Panc1 (cell line): ENCODE measurements around the gene PLEKHA7. TPM values are rescaled to one million over a fixed set of nuclear protein-coding genes. Genes with fewer than 3 reads are reported as not detected.

Experiments
- ATAC-seq: fragments of 200-7000 bp; cut with Tn5 transposase; 2 replicates; pipeline ENCODE4 v1.9.1; 2020; ENCODE audit warnings: mild to moderate bottlenecking, moderate library complexity
- BruUV-seq: library from RNA; stranded (reverse); fragments of 400-500 nt; replicated peaks from 2 replicates; lab custom pipeline; 2021; lab: Mats Ljungman, UMichigan
- CTCF ChIA-PET: fragments of 300-600 bp; sonication (Branson Sonifier 250); formaldehyde crosslinking; loops from one replicate; lab custom pipeline; 2022; ENCODE audit warnings: antibody characterized with exemption; lab: Charles Lee
- POLR2A ChIA-PET: fragments of 300-600 bp; sonication (Branson Sonifier 250); formaldehyde crosslinking; loops from one replicate; lab custom pipeline; 2022; ENCODE audit warnings: antibody characterized with exemption; lab: Charles Lee
- DNase-seq: peaks from one replicate; pipeline ENCODE4 v3.0.0-alpha.2; 2010; ENCODE audit warnings: low read depth, low spot score
- H3K27ac ChIP-seq: 2 replicates; pipeline ENCODE4 v1.5.1; 2011; ENCODE audit warnings: mild to moderate bottlenecking, low read length, inconsistent platforms
- H3K27me3 ChIP-seq: fragments of 200-500 bp; sonication (Bioruptor generic); 2 replicates; pipeline ENCODE4 v1.6.0; 2014; ENCODE audit warnings: low read length, inconsistent platforms; ENCODE audit not compliant: control insufficient read depth, insufficient read depth
- H3K36me3 ChIP-seq: fragments of 200-500 bp; sonication (Bioruptor generic); 2 replicates; pipeline ENCODE4 v1.5.1; 2014; ENCODE audit warnings: inconsistent platforms, mild to moderate bottlenecking, low read length, moderate library complexity; ENCODE audit not compliant: control insufficient read depth, insufficient read depth
- H3K4me1 ChIP-seq: 2 replicates; pipeline ENCODE4 v1.5.1; 2011; ENCODE audit warnings: inconsistent platforms, mild to moderate bottlenecking, low read length, moderate library complexity; ENCODE audit not compliant: control insufficient read depth, insufficient read depth
- H3K4me3 ChIP-seq, 2 experiments: 2 replicates each; pipeline ENCODE4 v1.5.1; 2011 to 2012; ENCODE audit warnings: low read depth in 2 of 2, low read length in 2 of 2, mild to moderate bottlenecking in 2 of 2, inconsistent platforms in 1 of 2, moderate library complexity in 1 of 2
- H3K9me3 ChIP-seq: fragments of 200-500 bp; sonication (Bioruptor generic); 2 replicates; pipeline ENCODE4 v1.5.1; 2014; ENCODE audit warnings: low read depth, mild to moderate bottlenecking, inconsistent platforms, low read length, moderate library complexity; ENCODE audit not compliant: control insufficient read depth, insufficient read depth
- POLR2AphosphoS5 ChIP-seq: IDR thresholded peaks from 2 replicates; pipeline ENCODE4 v1.6.1; 2012; ENCODE audit warnings: mild to moderate bottlenecking, low read depth, low read length, moderate library complexity
- SIN3A ChIP-seq: IDR thresholded peaks from 2 replicates; pipeline ENCODE4 v1.6.1; 2012; ENCODE audit warnings: low read depth, mild to moderate bottlenecking, low read length, moderate library complexity, borderline replicate concordance; ENCODE audit not compliant: insufficient read depth
- TCF7L2 ChIP-seq: IDR thresholded peaks from 2 replicates; pipeline ENCODE4 v1.6.1; 2011; ENCODE audit warnings: mild to moderate bottlenecking, low read depth, low read length, inconsistent platforms
- in situ Hi-C: cut with HindIII; loops from 2 replicates; pipeline ENCODE4 v1.10.0; 2016; ENCODE audit warnings: low sequenced_read_pairs, low pct_unique_long_range_greater_than_20kb
- intact Hi-C: fragments of 100-400 bp; cut with micrococcal nuclease; formaldehyde crosslinking; loops from one replicate; pipeline ENCODE4 v1.10.0; 2022; ENCODE audit not compliant: unreplicated experiment
- total RNA-seq: library from RNA; stranded (reverse); gene quantifications from one replicate; pipeline ENCODE4 v1.2.1, GENCODE V29; 2021; ENCODE audit not compliant: unreplicated experiment
- TF ChIP-seq, protein P1 (sequence below), 2 experiments: IDR thresholded peaks; 2 replicates each; pipeline ENCODE4 v1.6.1; 2011 to 2012; ENCODE audit warnings: low read depth in 2 of 2, control low read depth in 1 of 2, low read length in 1 of 2, mild to moderate bottlenecking in 1 of 2, moderate library complexity in 1 of 2; ENCODE audit not compliant: insufficient read depth in 1 of 2
- TF ChIP-seq, protein P2 (sequence below): fragments of 450-650 bp; IDR thresholded peaks from 2 replicates; pipeline ENCODE4 v1.5.1; 2017; ENCODE audit warnings: mild to moderate bottlenecking

The PLEKHA7 gene
- total RNA-seq, 1 experiment from 2014 or later = 11.6 TPM

DNA sequence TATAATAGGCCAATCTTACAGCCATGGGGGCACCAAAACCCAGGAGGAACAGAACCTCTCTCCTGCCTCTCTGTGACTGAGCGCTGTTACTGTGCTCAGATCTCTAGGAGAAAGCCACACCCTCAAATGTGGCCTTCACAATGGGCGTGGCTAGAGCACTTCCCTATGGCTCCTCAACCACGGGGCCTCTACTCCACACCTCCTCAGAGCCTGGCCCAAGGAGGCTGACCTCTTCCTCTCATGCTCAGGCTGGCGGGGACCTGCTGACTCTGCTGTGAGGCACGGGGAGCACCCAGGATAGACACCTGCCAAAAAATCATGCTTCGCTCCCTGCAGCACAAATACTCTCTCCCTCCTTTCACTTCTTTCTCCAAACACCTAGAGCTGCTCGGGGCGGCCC lies 234.8 kb downstream of the PLEKHA7 start:
- ChIA-PET CTCF (no interaction called here), POLR2A (no interaction called here)
- ATAC-seq (no peak), DNase-seq (no peak)
- Histone ChIP-seq H3K36me3 (no peaks in the 10 kb centered on the region), H3K27ac (no peak overlapping the region), H3K27me3 (no peaks in the 10 kb centered on the region), H3K4me1 (no peaks in the 10 kb centered on the region), H3K9me3 (no peaks in the 10 kb centered on the region), H3K4me3 (no peak overlapping the region)
- no TSS peak for BruUV-seq
- intact Hi-C loops (no loop called here), in situ Hi-C loops (no loop called here)
- no peak for TF ChIP-seq SIN3A
- TF ChIP-seq, protein P1, sequence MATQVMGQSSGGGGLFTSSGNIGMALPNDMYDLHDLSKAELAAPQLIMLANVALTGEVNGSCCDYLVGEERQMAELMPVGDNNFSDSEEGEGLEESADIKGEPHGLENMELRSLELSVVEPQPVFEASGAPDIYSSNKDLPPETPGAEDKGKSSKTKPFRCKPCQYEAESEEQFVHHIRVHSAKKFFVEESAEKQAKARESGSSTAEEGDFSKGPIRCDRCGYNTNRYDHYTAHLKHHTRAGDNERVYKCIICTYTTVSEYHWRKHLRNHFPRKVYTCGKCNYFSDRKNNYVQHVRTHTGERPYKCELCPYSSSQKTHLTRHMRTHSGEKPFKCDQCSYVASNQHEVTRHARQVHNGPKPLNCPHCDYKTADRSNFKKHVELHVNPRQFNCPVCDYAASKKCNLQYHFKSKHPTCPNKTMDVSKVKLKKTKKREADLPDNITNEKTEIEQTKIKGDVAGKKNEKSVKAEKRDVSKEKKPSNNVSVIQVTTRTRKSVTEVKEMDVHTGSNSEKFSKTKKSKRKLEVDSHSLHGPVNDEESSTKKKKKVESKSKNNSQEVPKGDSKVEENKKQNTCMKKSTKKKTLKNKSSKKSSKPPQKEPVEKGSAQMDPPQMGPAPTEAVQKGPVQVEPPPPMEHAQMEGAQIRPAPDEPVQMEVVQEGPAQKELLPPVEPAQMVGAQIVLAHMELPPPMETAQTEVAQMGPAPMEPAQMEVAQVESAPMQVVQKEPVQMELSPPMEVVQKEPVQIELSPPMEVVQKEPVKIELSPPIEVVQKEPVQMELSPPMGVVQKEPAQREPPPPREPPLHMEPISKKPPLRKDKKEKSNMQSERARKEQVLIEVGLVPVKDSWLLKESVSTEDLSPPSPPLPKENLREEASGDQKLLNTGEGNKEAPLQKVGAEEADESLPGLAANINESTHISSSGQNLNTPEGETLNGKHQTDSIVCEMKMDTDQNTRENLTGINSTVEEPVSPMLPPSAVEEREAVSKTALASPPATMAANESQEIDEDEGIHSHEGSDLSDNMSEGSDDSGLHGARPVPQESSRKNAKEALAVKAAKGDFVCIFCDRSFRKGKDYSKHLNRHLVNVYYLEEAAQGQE (IDR thresholded peaks at IDR 0.05; ENCODE audit: insufficient read depth in 1 of 2, low read depth in 2 of 2, low read length in 1 of 2) = no peak
- TF ChIP-seq, protein P2, sequence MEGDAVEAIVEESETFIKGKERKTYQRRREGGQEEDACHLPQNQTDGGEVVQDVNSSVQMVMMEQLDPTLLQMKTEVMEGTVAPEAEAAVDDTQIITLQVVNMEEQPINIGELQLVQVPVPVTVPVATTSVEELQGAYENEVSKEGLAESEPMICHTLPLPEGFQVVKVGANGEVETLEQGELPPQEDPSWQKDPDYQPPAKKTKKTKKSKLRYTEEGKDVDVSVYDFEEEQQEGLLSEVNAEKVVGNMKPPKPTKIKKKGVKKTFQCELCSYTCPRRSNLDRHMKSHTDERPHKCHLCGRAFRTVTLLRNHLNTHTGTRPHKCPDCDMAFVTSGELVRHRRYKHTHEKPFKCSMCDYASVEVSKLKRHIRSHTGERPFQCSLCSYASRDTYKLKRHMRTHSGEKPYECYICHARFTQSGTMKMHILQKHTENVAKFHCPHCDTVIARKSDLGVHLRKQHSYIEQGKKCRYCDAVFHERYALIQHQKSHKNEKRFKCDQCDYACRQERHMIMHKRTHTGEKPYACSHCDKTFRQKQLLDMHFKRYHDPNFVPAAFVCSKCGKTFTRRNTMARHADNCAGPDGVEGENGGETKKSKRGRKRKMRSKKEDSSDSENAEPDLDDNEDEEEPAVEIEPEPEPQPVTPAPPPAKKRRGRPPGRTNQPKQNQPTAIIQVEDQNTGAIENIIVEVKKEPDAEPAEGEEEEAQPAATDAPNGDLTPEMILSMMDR = no peak
- no peak for TF ChIP-seq TCF7L2
- no peak for TF ChIP-seq POLR2AphosphoS5

GRCh38 chr11:16778876-16779275 lies 235.3 kb downstream of the PLEKHA7 start:
- in situ Hi-C loops = no loop called here
- BruUV-seq = no TSS peak
- Histone ChIP-seq H3K9me3 (no peaks in the 10 kb centered on the region), H3K4me3 (no peak overlapping the region), H3K4me1 (no peaks in the 10 kb centered on the region), H3K36me3 (no peaks in the 10 kb centered on the region), H3K27ac (no peak overlapping the region), H3K27me3 (no peaks in the 10 kb centered on the region)
- CTCF ChIA-PET = no interaction called here
- TF ChIP-seq, protein P2 = no peak
- no peak for TF ChIP-seq POLR2AphosphoS5
- TF ChIP-seq, protein P1 (IDR thresholded peaks at IDR 0.05; ENCODE audit: insufficient read depth in 1 of 2, low read depth in 2 of 2, low read length in 1 of 2) = no peak
- ATAC-seq (no peak), DNase-seq (no peak)
- POLR2A ChIA-PET = no interaction called here
- intact Hi-C loops = no loop called here
